Activated effector memory CD4-positive, alpha-beta T cell treated with anti-CD3 and anti-CD28 coated beads, Interleukin-2, amount 50 U/mL, for 16 hours (primary cell): ENCODE data around the gene FCHSD2.
"Not testable (repeated sequence)": the region's sequence is repeated elsewhere in the genome, so short reads cannot be mapped to it uniquely, and the experiment has no call there.

Experiments
- DNase-seq: peaks from one replicate; pipeline ENCODE4 v3.0.0-alpha.2; 2020

Gene FCHSD2

GRCh38 chr11:72912253-72912652 lies 229.9 kb downstream of the FCHSD2 start:
- DNase-seq = no peak

- DNase-seq = not testable (repeated sequence)
Observed at GRCh38 chr11:72909558-72910388, 232.3 kb downstream of the FCHSD2 start.

GRCh38 chr11:72908032-72908676 lies 234.0 kb downstream of the FCHSD2 start:
- DNase-seq = no peak

GRCh38 chr11:72904016-72904415 lies 238.1 kb downstream of the FCHSD2 start:
- DNase-seq = no peak

GRCh38 chr11:72901374-72901773 lies 240.7 kb downstream of the FCHSD2 start:
- DNase-seq = no peak

GRCh38 chr11:72900013-72900412 lies 242.1 kb downstream of the FCHSD2 start:
- no peak for DNase-seq

- DNase-seq = no peak
Observed at GRCh38 chr11:72899238-72899637, 242.9 kb downstream of the FCHSD2 start.

- DNase-seq = no peak
Observed at GRCh38 chr11:72897506-72897905, 244.6 kb downstream of the FCHSD2 start.

GRCh38 chr11:72896431-72896830 lies 245.7 kb downstream of the FCHSD2 start:
- DNase-seq = no peak

- DNase-seq = no peak
Observed at GRCh38 chr11:72890881-72891280, 251.2 kb downstream of the FCHSD2 start.

GRCh38 chr11:72886619-72887018 lies 255.5 kb downstream of the FCHSD2 start:
- DNase-seq = no peak

GRCh38 chr11:72885749-72886609 lies 256.1 kb downstream of the FCHSD2 start:
- no peak for DNase-seq

- DNase-seq = no peak
Observed at GRCh38 chr11:72876147-72876546, 266.0 kb downstream of the FCHSD2 start.

GRCh38 chr11:72875736-72876135 lies 266.4 kb downstream of the FCHSD2 start:
- no peak for DNase-seq

GRCh38 chr11:72872012-72872411 lies 270.1 kb downstream of the FCHSD2 start:
- DNase-seq = no peak

GRCh38 chr11:72871119-72871518 lies 271.0 kb downstream of the FCHSD2 start:
- no peak for DNase-seq

GRCh38 chr11:72869831-72870230 lies 272.3 kb downstream of the FCHSD2 start:
- no peak for DNase-seq

- DNase-seq = no peak
Observed at GRCh38 chr11:72867970-72868369, 274.1 kb downstream of the FCHSD2 start.

GRCh38 chr11:72864702-72865655 lies 277.1 kb downstream of the FCHSD2 start:
- DNase-seq = no peak

- no peak for DNase-seq
Observed at GRCh38 chr11:72863916-72864315, 278.2 kb downstream of the FCHSD2 start.

GRCh38 chr11:72863091-72863490 lies 279.0 kb downstream of the FCHSD2 start:
- no peak for DNase-seq

GRCh38 chr11:72860592-72860991 lies 281.5 kb downstream of the FCHSD2 start:
- no peak for DNase-seq
